RWPE2 (cell line): ENCODE data around the gene KLC4.

Experiments used
- ATAC-seq: fragments of 200-7000 bp; cut with Tn5 transposase; 3 replicates; pipeline ENCODE4 v1.9.1; 2021; ENCODE audit warnings: low read depth
- DNase-seq: peaks from one replicate; pipeline ENCODE4 v3.0.0-alpha.2; 2020; ENCODE audit warnings: low spot score
- H3K27ac ChIP-seq: fragments of 450-650 bp; 2 replicates; pipeline ENCODE4 v1.5.1; 2017; ENCODE audit warnings: mild to moderate bottlenecking; ENCODE audit not compliant: poor library complexity, severe bottlenecking
- H3K27me3 ChIP-seq: fragments of 250-450 bp; sonication (Bioruptor Pico); 2 replicates; pipeline ENCODE4 v1.5.1; 2021; ENCODE audit warnings: mild to moderate bottlenecking, moderate library complexity; ENCODE audit not compliant: insufficient read depth, poor library complexity, severe bottlenecking
- H3K36me3 ChIP-seq: fragments of 250-450 bp; sonication (Bioruptor Pico); 2 replicates; pipeline ENCODE4 v1.5.1; 2020; ENCODE audit warnings: low read depth, mild to moderate bottlenecking, moderate library complexity
- H3K4me1 ChIP-seq: fragments of 250-450 bp; sonication (Bioruptor Pico); 2 replicates; pipeline ENCODE4 v1.5.1; 2021; ENCODE audit warnings: mild to moderate bottlenecking, moderate library complexity; ENCODE audit not compliant: insufficient read depth, poor library complexity, severe bottlenecking
- H3K4me3 ChIP-seq: fragments of 250-450 bp; sonication (Bioruptor Pico); 2 replicates; pipeline ENCODE4 v1.5.1; 2021; ENCODE audit warnings: mild to moderate bottlenecking, moderate library complexity; ENCODE audit not compliant: severe bottlenecking
- H3K9me3 ChIP-seq: fragments of 250-450 bp; sonication (Bioruptor Pico); 2 replicates; pipeline ENCODE4 v1.5.1; 2021; ENCODE audit warnings: mild to moderate bottlenecking, moderate library complexity; ENCODE audit not compliant: severe bottlenecking
- TF ChIP-seq, protein P1 (sequence below): fragments of 450-650 bp; IDR thresholded peaks from one replicate; pipeline ENCODE4 v1.5.1; 2017; ENCODE audit warnings: mild to moderate bottlenecking, moderate library complexity; ENCODE audit not compliant: poor library complexity, severe bottlenecking

The KLC4 gene

DNA sequence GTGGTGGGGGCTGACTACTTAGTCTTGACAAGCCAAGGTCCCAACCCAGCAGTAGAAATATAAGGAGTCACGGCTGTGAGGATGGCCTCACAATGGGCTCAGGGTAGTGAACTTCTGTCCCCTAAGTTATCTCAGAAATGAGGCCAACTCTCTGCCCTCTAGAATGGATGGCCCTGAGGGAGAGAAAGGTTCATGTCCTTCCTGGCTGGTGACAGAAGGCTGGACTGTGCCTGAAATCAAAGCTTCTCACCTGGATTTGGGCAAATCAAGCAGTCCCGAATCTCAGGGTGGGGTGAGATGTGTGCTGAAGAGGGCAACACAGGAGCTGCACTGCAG is 25.3 kb upstream of the KLC4 start:
- ATAC-seq (no peak), DNase-seq (no peak)
- Histone ChIP-seq H3K27ac (no peak overlapping the region), H3K4me1 (no peaks in the 10 kb centered on the region), H3K27me3 (no peaks in the 10 kb centered on the region), H3K36me3 (peaks cover 65% of the 10 kb centered on the region), H3K9me3 (no peaks in the 10 kb centered on the region), H3K4me3 (no peak overlapping the region)
- TF ChIP-seq, protein P1, sequence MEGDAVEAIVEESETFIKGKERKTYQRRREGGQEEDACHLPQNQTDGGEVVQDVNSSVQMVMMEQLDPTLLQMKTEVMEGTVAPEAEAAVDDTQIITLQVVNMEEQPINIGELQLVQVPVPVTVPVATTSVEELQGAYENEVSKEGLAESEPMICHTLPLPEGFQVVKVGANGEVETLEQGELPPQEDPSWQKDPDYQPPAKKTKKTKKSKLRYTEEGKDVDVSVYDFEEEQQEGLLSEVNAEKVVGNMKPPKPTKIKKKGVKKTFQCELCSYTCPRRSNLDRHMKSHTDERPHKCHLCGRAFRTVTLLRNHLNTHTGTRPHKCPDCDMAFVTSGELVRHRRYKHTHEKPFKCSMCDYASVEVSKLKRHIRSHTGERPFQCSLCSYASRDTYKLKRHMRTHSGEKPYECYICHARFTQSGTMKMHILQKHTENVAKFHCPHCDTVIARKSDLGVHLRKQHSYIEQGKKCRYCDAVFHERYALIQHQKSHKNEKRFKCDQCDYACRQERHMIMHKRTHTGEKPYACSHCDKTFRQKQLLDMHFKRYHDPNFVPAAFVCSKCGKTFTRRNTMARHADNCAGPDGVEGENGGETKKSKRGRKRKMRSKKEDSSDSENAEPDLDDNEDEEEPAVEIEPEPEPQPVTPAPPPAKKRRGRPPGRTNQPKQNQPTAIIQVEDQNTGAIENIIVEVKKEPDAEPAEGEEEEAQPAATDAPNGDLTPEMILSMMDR, result no peak

DNA sequence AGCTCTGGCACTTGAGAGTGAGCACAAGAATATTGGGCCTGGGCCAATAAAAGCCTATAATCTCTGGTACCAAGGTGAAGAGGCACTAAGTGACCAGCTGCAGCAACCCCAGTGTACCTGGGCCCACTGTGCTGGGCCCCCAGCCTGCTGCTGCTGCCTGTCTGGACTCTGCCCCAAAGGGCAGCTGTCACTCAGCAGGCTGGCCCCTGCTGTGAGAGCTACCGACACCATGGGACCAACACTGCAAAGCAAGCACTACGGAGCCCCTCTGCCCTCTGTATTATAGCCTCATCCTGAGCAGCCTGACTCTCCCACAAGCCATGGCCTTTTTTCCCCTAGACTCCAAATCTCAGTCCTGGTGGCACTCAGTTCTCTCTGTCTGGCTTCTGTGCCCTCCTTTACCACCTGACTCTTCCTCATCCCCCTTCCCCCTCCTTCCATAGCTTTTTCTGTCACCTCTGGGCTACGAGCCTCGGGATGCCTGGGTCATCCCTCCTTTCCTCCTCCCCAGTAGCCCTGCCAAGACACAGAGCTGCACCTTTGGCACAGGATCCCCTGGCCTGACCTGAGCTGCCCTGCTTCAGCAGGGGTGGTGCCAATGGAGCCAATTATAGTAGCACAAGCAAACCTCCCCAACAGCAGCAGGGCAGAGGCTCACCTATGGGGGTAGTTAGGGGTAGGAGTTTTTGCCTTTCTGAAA is 23.8 kb upstream of the KLC4 start:
- H3K36me3 ChIP-seq, result peaks cover 54% of the 10 kb centered on the region
- no peak overlapping the region for H3K4me3 ChIP-seq
- ATAC-seq (no peak), DNase-seq (no peak)
- no peak overlapping the region for H3K27ac ChIP-seq
- H3K4me1 ChIP-seq, result no peaks in the 10 kb centered on the region
- no peaks in the 10 kb centered on the region for H3K9me3 ChIP-seq
- no peaks in the 10 kb centered on the region for H3K27me3 ChIP-seq
- TF ChIP-seq, protein P1, result no peak

DNA sequence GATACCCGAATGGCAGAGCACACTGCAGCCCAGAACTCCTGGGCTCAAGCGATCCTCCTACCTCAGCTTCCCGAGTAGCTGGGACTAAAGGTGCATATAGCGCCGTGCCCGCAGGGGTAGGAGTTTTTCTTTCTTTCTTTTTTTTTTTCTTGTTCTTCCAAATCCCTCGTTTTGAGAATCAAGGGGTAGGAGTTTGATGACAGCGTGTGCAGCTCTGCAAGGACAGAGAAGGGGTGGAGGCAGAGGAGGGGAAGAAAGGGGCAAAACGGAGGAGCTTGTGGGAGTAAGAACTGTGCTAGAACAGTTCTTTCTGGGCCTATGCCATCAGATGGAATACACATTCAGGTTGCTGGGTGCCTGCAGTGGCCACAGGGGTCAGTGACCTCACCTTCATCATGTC is 22.7 kb upstream of the KLC4 start:
- TF ChIP-seq, protein P1, result no peak
- no peak for ATAC-seq

DNA sequence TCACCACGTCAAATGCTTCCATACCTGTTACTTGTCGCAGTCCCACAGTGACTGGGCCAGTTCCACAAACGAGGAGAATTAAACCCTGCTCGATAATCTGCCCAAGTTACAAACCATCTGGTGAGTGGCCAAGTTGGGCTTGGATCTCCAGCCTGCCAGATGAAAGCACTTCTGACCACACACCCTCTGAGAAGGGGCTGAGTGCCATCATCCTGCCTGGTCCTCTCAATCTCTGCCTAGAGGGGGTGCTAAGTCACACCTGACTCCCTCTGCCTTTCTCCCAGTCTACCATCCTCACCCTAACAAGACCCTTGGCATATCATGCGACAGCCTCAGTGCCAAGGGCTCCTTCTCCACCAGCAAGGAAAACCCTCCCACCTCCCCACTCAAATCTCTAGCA is 22.2 kb upstream of the KLC4 start:
- H3K27me3 ChIP-seq, result no peaks in the 10 kb centered on the region
- ATAC-seq (no peak), DNase-seq (no peak)
- peaks cover 49% of the 10 kb centered on the region for H3K36me3 ChIP-seq
- H3K27ac ChIP-seq, result no peak overlapping the region
- no peaks in the 10 kb centered on the region for H3K4me1 ChIP-seq
- H3K4me3 ChIP-seq, result no peak overlapping the region
- TF ChIP-seq, protein P1, result no peak
- H3K9me3 ChIP-seq, result no peaks in the 10 kb centered on the region

More for the DNA sequence above, 22.7 kb upstream of the KLC4 start:
- no peak overlapping the region for H3K27ac ChIP-seq
- no peak for DNase-seq
- no peaks in the 10 kb centered on the region for H3K27me3 ChIP-seq
- H3K4me1 ChIP-seq, result no peaks in the 10 kb centered on the region
- no peak overlapping the region for H3K4me3 ChIP-seq
- H3K9me3 ChIP-seq, result no peaks in the 10 kb centered on the region
- H3K36me3 ChIP-seq, result peaks cover 49% of the 10 kb centered on the region

- Histone ChIP-seq H3K27ac (no peak overlapping the region), H3K36me3 (peaks cover 54% of the 10 kb centered on the region), H3K4me3 (no peak overlapping the region), H3K9me3 (no peaks in the 10 kb centered on the region), H3K27me3 (no peaks in the 10 kb centered on the region), H3K4me1 (no peaks in the 10 kb centered on the region)
- TF ChIP-seq, protein P1, result no peak
- ATAC-seq (no peak), DNase-seq (no peak)
These were observed 21.7 kb upstream of the KLC4 start for GRCh38 chr6:43037706-43038105.
